Measurements from ENCODE around the gene NR3C1.

- TF ChIP-seq CTCF (IDR thresholded peaks at IDR 0.05; ENCODE audit: low read depth, low read length, poor library complexity, severe bottlenecking), result no peak
- no peak for TF ChIP-seq EZH2phosphoT487 (IDR thresholded peaks at IDR 0.05; ENCODE audit: borderline replicate concordance, low read length)
Measured at GRCh38 chr5:143318270-143318669, 85.2 kb downstream of the NR3C1 start.
